Stimulated activated CD4-positive, alpha-beta T cell treated with anti-CD3 and anti-CD28 coated beads, Interleukin-1b, Interleukin-23, amount 100 ng/mL, for 24 hours (primary cell): ENCODE measurements around the gene MOCOS.

ENCODE experiments used
- DNase-seq, 4 experiments: peaks; one replicate each; pipeline ENCODE4 v3.0.0-alpha.2; 2020; ENCODE audit warnings: low read depth in 4 of 4, low spot score in 1 of 4

MOCOS gene

GRCh38 chr18:36179562-36180355 is 7.5 kb upstream of the MOCOS start:
- no peak for DNase-seq

GRCh38 chr18:36181441-36181840 is 5.9 kb upstream of the MOCOS start:
- no peak for DNase-seq

DNA sequence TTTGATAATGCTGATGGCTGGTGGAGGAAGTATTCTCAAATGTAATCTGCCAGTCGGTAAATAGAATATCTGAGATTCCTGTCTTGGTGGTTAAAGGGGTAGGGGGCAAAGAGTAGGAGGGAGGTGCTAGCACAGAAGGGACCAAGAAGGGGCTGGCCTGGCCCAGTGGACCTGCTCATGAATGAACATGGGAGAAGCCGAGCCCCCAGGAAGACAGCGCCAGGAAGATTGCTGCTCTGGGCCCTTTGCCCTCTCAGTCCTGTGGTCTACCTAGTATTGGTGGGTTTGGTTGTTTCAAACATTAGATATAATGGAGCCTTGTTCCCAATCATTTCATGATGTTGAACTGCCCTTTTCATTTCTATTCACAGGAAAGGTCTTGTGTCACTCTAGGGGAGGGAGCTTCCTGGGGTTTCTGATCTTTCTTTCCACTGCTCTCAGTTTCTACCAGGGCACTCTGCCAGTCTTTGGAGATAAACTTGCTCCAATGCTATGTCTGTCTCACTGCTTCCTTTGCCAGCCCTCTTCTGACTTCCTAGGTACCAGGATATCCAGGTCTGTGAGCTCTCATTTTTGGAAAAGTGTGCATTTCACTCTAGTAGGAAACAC is 5.3 kb upstream of the MOCOS start:
- DNase-seq = no peak

DNA sequence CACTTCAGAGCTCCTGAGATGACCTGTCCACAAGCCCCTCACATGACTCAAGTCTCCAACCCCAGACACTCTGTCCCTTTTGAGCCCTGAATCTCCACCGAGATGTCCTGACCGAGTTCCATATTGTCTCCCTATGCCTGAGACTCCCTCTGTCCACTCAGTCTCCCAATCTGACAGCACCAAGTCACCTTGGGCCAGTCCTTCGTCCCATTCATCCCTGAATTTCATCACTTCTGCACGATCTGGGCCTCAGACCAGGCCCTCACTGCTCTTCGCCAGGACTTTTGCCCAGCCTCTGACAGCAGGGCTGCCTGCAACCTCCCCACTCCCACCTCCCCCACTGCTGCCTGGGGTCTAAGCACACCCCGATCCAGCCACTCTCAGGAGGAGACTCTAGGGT is 4.3 kb upstream of the MOCOS start:
- DNase-seq = no peak

DNA sequence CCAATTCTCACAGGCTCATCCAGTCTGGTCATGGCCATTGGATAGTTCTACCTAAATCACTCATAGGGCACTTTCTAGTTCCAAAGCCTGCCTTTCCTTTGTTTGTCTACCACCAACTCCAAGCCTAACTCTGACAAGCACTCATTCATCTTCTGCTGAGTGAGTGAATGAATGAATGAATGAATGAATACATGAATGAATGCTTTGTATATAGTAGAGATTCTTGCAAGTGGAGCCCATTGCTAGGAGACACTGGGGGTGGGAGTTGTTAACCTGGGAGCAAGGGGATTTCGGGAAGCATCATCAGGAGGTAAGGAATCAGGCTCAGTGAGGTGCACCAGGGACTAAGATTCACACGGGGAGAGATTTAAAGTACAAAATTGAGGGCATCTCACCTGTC is 3.3 kb upstream of the MOCOS start:
- no peak for DNase-seq

- DNase-seq = no peak
Observed at GRCh38 chr18:36185157-36185556, 2.1 kb upstream of the MOCOS start.

DNA sequence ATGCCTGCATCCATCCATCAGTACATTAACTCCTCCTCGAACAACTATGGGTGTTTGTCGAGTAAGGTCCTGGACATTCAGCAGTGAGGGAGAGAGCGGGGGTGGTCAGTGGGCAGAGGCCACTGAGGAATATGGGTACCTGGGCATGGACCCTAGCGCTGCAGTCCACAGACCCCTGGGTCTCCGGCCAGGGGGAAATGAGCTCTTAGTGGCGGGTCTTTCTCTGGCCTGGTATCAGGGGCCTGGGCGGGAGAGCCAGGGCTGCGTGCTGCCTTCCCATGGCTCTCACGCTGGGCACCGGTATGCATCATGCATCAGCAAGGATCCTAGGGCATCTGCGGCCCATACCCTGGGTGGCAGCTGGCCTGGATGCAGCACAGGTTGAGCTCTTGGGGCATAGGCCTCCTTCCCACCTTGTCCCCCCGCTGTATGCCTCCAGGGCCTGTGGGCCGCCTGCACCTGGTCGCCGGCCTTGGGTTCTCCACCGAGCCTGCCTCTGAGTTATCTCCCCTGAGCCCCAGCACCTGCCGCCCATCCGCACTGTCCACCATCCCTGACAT is 1.3 kb upstream of the MOCOS start:
- DNase-seq = no peak

DNA sequence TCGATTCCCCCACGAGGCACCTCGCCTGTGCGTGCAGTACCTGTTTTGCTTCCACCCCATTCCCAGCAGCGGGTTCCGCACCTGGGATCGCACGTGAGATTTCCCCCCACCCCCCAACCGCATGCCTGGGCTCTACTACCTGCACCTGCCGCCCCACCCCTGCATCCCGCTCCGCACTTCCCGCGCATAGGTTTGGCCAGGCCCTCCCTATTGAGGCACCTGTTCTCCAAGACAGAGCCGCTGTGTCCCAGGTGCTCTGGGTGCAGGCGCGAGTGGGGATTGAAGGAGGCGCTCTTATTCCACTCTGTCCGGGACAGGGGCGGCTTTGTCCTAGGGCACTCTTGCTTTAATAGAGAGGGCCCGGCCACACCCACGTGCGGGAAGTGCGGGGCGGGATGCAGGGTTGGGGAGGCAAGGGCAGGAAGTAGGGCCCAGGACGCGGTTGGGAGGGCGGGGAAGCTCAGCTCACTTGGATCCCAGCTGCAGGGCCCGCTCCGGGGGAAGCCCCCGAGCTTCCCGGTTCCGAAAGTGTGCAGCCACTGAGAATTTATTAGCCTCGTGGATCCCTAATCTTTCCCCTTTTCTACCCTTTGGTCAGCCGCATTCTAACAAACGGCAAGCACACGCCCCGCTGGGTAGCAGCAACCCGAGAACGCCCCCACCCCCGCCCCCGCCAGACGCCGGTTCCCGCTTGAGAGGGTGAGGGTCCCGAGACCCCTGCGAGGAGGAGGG is 670 bp upstream of the MOCOS start:
- no peak for DNase-seq

GRCh38 chr18:36187826-36188721 is 777 bp downstream of the MOCOS start:
- DNase-seq = no peak

DNA sequence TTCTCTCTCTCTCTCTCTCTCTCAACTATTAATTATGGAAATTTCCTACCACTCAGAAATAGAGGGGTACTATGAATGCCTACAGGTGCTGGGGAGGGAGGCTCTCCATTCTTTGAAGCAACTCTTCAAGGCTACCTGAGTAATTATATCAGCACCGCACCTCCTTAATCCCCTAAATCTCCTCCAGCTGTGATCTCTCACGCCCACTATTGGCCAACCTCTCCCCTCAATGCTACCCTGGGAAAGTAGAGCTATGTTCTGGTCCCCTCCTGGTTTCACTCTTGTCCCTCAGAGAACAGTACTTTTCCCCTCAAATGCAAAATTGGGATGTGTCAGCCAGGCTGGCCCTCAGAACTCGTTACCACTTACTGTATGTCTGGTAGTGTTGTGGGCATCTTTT is 1.6 kb downstream of the MOCOS start:
- no peak for DNase-seq

GRCh38 chr18:36189486-36189885 is 2.2 kb downstream of the MOCOS start:
- DNase-seq = no peak

GRCh38 chr18:36191286-36191685 is 4.0 kb downstream of the MOCOS start:
- no peak for DNase-seq

DNA sequence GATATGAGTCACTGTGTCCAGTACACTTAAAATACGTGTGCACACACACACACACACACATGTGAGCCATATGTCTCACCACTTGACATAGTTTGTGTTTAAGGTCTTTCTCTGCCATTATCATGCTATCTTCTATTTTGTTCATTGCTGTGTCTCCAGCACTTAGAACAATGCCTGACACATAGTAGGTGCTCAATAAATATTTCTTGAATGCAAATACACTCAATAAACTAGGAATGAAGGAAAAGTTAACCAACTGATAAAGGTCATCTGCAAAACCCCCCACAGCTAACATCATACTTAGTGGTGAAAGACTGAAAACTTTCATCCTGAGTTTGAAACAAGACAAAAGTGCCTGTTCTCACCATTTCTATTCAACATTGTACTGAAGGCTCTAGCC is 4.4 kb downstream of the MOCOS start:
- DNase-seq = no peak

DNA sequence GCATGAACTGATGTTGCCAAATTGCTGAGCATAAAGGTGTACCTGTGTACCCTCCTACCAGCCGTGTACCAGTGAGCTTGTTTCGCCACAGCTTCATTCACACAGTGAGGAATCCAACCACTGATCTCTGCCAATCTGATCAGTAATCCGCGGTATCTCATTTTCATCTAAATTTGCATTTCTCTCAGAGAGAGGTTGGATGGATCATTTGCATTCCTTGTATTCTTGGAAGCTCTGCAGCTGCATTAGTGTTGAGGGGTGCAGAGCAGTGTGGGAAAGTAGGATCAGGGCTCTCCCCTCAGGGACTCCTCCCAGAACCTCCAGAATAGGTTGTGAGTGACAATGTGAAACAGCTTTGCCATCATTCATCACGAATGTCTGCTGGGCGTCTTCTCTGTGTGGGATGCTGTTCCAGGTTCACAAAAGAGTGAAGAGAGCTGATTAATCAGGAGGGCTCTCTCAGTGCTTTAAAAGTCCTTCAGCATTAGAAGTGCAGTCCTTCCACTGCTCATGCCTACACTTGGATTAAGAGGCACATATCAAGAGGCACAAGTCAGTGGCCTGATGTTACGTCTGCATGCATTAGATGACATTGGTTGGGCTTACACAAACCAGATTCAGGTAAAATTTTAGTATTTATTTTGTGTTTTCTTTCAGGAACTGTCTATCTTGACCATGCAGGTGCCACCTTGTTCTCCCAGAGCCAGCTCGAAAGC is 7.5 kb downstream of the MOCOS start:
- DNase-seq = no peak

GRCh38 chr18:36195427-36196122 is 8.3 kb downstream of the MOCOS start:
- no peak for DNase-seq

DNA sequence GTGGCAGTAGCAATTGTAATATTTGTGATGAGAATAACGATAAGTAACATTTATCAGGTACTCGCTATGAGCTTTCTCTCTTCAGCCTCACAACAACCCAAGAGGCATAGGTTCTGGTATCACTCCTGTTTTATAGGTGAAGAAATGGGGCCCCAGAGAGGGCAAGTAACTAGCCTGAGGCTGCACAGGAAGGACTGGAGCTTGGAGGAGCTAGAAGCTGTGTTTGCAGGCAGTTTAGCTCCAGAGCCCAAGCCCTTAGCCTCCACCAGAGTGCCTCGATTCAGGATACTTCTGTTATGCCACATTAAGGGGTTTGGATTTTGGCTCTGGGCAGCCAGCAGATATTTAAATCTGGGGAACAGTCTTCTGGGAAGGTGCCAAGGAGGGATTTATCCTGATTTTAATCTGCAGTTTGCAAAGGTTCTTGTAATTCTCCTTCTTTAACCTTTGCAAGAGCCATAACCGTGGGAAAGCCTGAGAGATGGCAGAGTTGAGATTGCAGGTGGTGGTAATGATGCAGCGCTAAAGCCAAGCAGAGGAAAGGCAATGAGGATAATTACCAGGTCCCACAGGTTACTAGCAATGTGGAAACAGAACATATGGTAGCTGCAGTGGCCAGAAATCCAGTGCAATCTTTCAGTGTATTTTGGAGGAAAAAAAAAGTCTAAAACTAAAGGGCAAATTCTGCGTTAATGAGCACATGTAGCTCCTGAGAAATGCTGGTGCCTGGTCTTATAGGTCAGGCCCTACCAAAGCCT is 9.1 kb downstream of the MOCOS start:
- DNase-seq = no peak

GRCh38 chr18:36197511-36198166 is 10.3 kb downstream of the MOCOS start:
- DNase-seq = no peak

DNA sequence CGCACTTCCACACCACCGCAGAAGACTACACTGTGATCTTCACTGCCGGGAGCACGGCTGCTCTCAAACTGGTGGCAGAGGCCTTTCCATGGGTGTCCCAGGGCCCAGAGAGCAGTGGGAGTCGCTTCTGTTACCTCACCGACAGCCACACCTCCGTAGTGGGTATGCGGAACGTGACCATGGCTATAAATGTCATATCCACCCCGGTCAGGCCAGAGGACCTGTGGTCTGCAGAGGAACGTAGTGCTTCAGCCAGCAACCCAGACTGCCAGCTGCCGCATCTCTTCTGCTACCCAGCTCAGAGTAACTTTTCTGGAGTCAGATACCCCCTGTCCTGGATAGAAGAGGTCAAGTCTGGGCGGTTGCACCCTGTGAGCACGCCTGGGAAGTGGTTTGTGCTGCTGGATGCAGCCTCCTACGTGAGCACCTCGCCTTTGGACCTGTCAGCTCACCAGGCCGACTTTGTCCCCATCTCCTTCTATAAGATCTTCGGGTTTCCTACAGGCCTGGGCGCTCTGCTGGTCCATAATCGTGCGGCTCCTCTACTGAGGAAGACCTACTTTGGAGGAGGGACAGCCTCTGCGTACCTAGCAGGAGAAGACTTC is 12.5 kb downstream of the MOCOS start:
- DNase-seq = no peak
